Effector CD4-positive, alpha-beta T cell (primary cell): ENCODE measurements around the gene MAP9.
"Not testable (repeated sequence)": the region's sequence is repeated elsewhere in the genome, so short reads cannot be mapped to it uniquely, and the experiment has no call there.

Experiments
- DNase-seq: peaks from one replicate; pipeline ENCODE4 v3.0.0-alpha.2; 2020
- total RNA-seq: gene quantifications from one replicate; lab custom pipeline; 2026; lab: John Stamatoyannopoulos, UW

The MAP9 gene
- total RNA-seq, result 13.3 reads per million, percentile 38 among the genes with 10 or more reads in this experiment

GRCh38 chr4:155376387-155377268, at the start of gene MAP9:
MAP9 (minus strand) TSS chr4:155376965; CDS start chr4:155375850, 1,115 bp downstream.
- peak; percentile 82 for DNase-seq

DNA sequence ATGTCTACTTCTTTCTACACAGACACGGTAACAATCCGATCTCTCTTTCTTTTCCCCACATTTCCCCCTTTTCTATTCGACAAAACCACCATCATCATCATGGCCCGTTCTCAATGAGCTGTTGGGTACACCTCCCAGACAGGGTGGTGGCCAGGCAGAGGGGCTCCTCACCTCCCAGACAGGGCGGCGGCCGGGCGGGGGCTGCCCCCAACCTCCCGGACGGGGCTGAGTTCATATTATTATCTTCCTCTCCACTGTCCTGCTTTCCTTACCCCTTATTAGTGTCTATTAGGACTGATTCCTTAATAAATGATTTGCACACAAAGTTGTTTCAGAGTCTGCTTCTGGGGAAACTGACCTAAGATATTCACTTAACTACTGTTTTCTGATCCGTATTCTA, 48.0 kb upstream of the MAP9 start:
- DNase-seq, result not testable (repeated sequence)

GRCh38 chr4:155423671-155424070, 46.9 kb upstream of the MAP9 start:
- no peak for DNase-seq

DNA sequence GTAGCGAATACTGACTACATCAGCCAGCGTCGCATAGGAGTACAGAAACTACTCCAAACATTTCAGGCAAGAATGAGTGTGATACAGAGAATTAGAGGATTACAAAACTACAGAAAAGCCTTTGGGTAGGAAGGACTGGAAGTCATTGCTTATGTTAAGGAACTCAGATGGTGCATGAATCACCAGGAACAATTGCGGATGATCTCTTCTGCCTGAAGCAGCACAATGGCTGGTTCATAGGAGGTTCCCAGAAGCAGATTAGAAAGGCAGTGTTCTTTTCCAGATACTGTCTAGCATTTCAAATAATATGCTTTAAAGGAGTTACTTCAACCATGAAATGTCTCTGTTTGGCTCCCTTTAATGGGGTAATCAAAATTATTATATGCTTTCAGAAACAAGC, 42.5 kb upstream of the MAP9 start:
- no peak for DNase-seq

GRCh38 chr4:155415662-155416061, 38.9 kb upstream of the MAP9 start:
- DNase-seq, result no peak

DNA sequence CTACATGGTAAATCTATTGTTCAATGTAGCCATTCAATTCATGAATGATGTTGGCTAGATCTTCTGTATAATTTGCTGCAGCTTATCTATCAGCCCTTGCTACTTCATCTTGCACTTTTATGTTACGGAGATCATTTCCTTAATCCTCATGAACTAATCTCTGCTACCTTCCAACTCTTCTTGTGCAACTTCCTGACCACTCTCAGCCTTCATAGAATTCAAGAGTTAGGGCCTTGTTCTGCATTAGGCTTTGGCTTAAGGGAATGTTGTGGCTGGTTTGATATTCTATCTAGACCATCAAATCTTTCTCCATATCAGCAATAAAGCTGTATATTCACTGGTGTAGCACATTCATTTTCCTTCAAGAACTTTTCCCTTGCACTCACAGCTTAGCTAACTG, 36.7 kb upstream of the MAP9 start:
- DNase-seq, result no peak

GRCh38 chr4:155411546-155411945, 34.8 kb upstream of the MAP9 start:
- DNase-seq, result no peak

- DNase-seq, result no peak
Measured at GRCh38 chr4:155408796-155409195, 32.0 kb upstream of the MAP9 start.

GRCh38 chr4:155407480-155407879, 30.7 kb upstream of the MAP9 start:
- DNase-seq, result no peak

- no peak for DNase-seq
Measured at GRCh38 chr4:155405059-155405458, 28.3 kb upstream of the MAP9 start.

DNA sequence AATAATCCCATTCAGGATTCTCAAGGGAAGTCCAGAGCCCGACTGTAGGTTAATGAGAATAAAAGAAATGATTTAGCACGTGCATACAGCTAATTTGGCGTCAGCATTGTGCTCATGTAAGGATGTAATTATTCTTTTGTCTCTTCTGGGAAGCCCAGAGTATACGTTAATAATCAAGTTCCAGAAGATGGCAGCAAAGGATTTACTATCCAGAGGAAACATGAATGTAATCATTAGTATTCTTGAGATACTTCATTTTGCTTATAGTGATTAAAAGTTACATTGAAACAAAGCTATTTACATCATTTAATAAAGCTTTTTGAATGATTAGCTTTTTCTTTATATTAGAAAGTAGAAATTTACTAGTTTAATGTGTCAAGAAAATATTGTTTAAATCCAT, 27.1 kb upstream of the MAP9 start:
- DNase-seq, result no peak

GRCh38 chr4:155402941-155403340, 26.2 kb upstream of the MAP9 start:
- no peak for DNase-seq

- no peak for DNase-seq
Measured at GRCh38 chr4:155400893-155401292, 24.1 kb upstream of the MAP9 start.

GRCh38 chr4:155399974-155400697, 23.4 kb upstream of the MAP9 start:
- no peak for DNase-seq

GRCh38 chr4:155392481-155393184, 15.9 kb upstream of the MAP9 start:
- no peak for DNase-seq

GRCh38 chr4:155391932-155392331, 15.2 kb upstream of the MAP9 start:
- DNase-seq, result no peak

- DNase-seq, result no peak
Measured at GRCh38 chr4:155388162-155388561, 11.4 kb upstream of the MAP9 start.

GRCh38 chr4:155383541-155383940, 6.8 kb upstream of the MAP9 start:
- DNase-seq, result no peak

DNA sequence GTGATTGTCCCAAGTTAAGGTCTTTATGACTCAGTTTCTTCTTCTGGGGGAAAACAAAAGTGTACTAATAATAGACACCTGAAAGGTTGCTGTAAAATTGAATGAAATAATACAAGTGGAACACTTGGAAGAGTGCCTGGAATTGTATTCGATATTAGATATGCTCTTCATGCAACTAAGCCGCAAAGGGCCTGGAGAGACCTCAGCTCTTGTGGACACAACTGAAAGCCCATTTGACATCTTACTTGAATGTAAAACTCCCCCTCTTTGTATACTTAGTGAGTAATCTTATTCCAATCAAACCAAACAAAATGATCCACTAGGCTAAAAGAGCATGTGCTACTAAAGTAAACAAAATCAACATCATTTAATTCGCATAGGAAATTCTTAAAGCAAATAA, 511 bp upstream of the MAP9 start:
- no peak for DNase-seq

DNA sequence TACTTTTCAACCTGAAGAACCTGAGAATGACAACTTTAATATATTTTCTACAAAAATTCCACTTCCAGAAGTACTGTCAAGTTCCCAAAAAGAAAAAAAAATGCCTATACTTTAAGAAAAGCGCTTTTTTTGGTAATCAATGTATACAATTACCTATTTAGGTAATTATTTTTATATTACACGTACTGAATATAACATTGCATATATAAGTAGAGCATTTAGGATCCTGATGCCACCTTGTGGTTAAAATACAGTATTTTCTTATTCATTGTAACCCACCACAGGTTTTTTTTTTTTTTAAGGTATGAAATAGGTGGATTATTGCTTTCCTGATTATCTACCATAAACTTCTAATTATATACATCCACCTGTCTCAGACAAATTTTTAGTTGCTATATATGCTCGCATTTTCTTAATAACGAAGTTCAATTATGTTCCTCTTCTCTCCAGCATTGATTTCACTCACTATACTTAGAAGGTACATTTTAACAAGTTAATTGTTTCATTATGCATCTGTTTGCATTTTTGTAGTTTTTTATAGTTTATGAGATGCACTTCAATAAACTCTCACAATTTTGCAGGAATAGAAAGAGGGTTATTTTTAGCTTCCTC, 5.2 kb downstream of the MAP9 start:
- DNase-seq, result no peak

DNA sequence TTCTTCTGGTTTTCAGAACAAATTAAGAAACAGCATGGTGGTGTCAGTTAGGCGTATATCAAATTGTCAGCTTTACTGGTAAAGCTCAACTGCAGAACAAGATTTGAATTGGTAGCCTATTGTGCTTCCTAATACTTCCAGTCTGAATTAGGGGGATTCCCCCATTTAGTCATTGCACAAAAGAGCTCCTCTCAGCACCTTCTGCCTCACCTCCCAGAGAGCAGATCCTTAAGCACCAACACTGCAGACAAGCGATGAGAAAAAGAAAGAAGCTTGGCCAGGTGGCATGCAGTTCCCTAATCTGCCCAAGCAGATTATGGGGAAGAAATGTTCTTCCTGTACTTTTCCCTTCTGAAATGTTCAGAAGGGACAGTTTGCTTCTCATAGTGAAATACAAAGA, 9.2 kb downstream of the MAP9 start:
- DNase-seq, result no peak

DNA sequence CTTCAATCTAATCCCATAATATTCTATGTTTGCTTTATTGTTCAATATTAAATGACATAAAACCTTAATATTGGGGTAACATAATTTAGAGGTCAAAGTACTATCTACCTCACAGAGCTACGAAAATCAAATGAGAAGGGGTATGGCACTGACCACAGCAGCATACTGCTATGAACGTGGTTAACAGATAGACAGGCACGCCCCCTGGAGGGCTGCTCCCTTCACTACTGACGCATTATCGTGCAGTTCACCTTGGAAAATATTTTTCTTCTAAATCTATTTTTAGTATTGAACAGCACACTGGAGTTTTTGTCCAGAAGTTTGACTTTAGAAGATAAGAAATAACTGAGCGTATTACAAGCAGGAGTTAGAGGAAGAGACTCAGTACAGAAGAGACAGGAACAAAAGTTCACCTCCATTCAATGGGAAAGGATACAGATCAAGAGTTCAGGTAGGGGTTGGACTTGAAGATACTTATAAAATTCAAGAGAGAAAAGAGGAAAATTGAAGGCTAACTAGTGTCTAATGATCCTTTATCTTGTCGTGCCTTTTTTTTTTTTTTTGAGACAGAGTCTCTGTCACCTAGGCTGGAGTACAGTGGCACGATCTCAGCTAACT, 22.7 kb downstream of the MAP9 start:
- no peak for DNase-seq
